Measurements from ENCODE around the gene FSTL5. TPM values are rescaled to one million over a fixed set of nuclear protein-coding genes. Genes with fewer than 3 reads are reported as not detected.

Gene FSTL5
- total RNA-seq, 1 experiment from 2014 or later: not detected

DNA sequence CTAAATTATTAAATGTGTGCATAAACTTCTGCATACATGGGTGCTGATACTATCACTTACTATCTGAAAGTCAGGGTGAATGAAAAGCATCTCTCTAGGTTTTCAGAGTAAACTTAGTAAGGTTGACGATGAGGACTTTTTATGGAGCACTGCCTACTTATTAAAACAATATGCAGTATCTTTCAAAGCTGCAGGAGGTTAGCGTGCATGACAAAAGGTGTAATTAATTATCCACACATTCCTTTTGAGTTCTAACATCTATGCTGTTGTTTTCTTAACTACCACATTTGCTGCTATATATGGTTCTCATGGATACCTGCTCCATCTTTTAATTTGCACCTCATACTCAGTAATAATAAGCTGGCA is 256.2 kb downstream of the FSTL5 start:
- H2BK20ac ChIP-seq (ENCODE audit: low read depth, low read length, poor library complexity, severe bottlenecking): no peak overlapping the region
- no peak for TF ChIP-seq CTCF (conservative IDR thresholded peaks at IDR 0.05)
- H3K23ac ChIP-seq (ENCODE audit: insufficient read length, low read depth, low read length): no peak overlapping the region
- no peak for DNase-seq
- H3K27ac Mint-ChIP-seq: no peak overlapping the region
- H3K4me3 Mint-ChIP-seq: no peak overlapping the region
- no peaks in the 10 kb centered on the region for H3K23me2 ChIP-seq (ENCODE audit: insufficient read length, low read depth, low read length, poor library complexity, severe bottlenecking)
- no peak overlapping the region for H3K9ac ChIP-seq (ENCODE audit: extremely low read depth, insufficient read length, low read length)
- H3K14ac ChIP-seq (ENCODE audit: insufficient read depth, low read length): no peak overlapping the region
- no peak overlapping the region for H2BK5ac ChIP-seq (ENCODE audit: insufficient read length, low read length)
- no peak overlapping the region for H2BK120ac ChIP-seq (ENCODE audit: low read depth, low read length, poor library complexity, severe bottlenecking)
- no peak overlapping the region for H4K8ac ChIP-seq (replicated peaks; ENCODE audit: insufficient read length, low read depth, low read length)
- no peaks in the 10 kb centered on the region for H3K27me3 Mint-ChIP-seq (ENCODE audit: low read depth)
- H3K18ac ChIP-seq (ENCODE audit: insufficient read length, low read depth, low read length): no peak overlapping the region
- H3K27ac ChIP-seq (ENCODE audit: insufficient read length, low read depth, low read length): no peak overlapping the region
- H4K91ac ChIP-seq (ENCODE audit: insufficient read length, low read depth, low read length): no peak overlapping the region
- no peak overlapping the region for H3K56ac ChIP-seq (ENCODE audit: insufficient read length, low read depth, low read length)
- H3K9me3 Mint-ChIP-seq: peaks cover 0 to 5% of the 10 kb centered on the region in 2 experiments; a peak in 2 of 5 replicates
- H3K4me1 Mint-ChIP-seq: peaks cover 2 to 3% of the 10 kb centered on the region in 2 experiments; a peak in 2 of 4 replicates
- peaks cover 3 to 4% (median 4%) of the 10 kb centered on the region in 3 experiments; a peak in 3 of 7 replicates for H3K36me3 Mint-ChIP-seq (ENCODE audit: insufficient read depth in 1 of 3, low read depth in 3 of 3)
- H2BK15ac ChIP-seq (ENCODE audit: low read depth, low read length): no peak overlapping the region
- H2AK5ac ChIP-seq (ENCODE audit: insufficient read length, low read length): no peak overlapping the region
- H3K4me1 ChIP-seq (ENCODE audit: insufficient read depth, low read length): no peaks in the 10 kb centered on the region; the same call in 1 of the 2 replicates
- no CpG with 5 or more reads among the region's 2 CpGs for WGBS (ENCODE audit: extremely low coverage, insufficient read length, low lambda C conversion rate)
- no peak overlapping the region for H3K4me2 ChIP-seq (ENCODE audit: insufficient read depth, insufficient read length, low read length)
- H4K5ac ChIP-seq (ENCODE audit: insufficient read length, low read depth, low read length): no peak overlapping the region
- H3K27me3 ChIP-seq (ENCODE audit: insufficient read depth, low read length): no peaks in the 10 kb centered on the region
- H3T11ph ChIP-seq (ENCODE audit: low read length): no peak overlapping the region
- no peak overlapping the region for H2AFZ ChIP-seq (ENCODE audit: low read length)
- H2BK12ac ChIP-seq (ENCODE audit: insufficient read length, low read depth, low read length): no peak overlapping the region
- H3K4ac ChIP-seq (ENCODE audit: low read depth, low read length): no peak overlapping the region
- H3K9me3 ChIP-seq (ENCODE audit: control insufficient read depth, low read depth, low read length): no peaks in the 10 kb centered on the region
- H3K79me1 ChIP-seq (ENCODE audit: insufficient read depth, low read depth, low read length, poor library complexity, severe bottlenecking): no peaks in the 10 kb centered on the region
- no peaks in the 10 kb centered on the region for H3K79me2 ChIP-seq (ENCODE audit: insufficient read depth, low read length)
- no peaks in the 10 kb centered on the region for H4K20me1 ChIP-seq (ENCODE audit: control insufficient read depth, insufficient read depth, insufficient read length)

All from H9 (cell line).